GM21360 (cell line): ENCODE measurements around the gene HS3ST3B1.

ENCODE experiments used
- ATAC-seq: cut with Tn5 transposase; IDR thresholded peaks from one replicate; pipeline ENCODE4 v1.9.1; 2021; ENCODE audit warnings: mild to moderate bottlenecking, moderate library complexity; ENCODE audit not compliant: unreplicated experiment

Gene HS3ST3B1

GRCh38 chr17:14398766-14399165 lies 97.9 kb downstream of the HS3ST3B1 start:
- no peak for ATAC-seq
